Central memory CD8-positive, alpha-beta T cell (primary cell): ENCODE measurements around the gene C18orf54.
"Not testable (repeated sequence)": the region's sequence is repeated elsewhere in the genome, so short reads cannot be mapped to it uniquely, and the experiment has no call there.

Experiments used
- ATAC-seq: fragments of 150-1000 bp; cut with Tn5 transposase; replicated peaks from 2 replicates; pipeline ENCODE4 v1.10.0; 2022; ENCODE audit warnings: mild to moderate bottlenecking, moderate FRiP score, moderate number of reproducible peaks; ENCODE audit not compliant: poor library complexity, severe bottlenecking; ENCODE audit errors: extremely low read depth
- DNase-seq, 2 donors: peaks; one replicate each; pipeline ENCODE4 v3.0.0; 2021; ENCODE audit warnings: low spot score in 2 of 2
- H3K27ac Mint-ChIP-seq: one replicate; pipeline ENCODE4 v1.8.0; 2022; ENCODE audit warnings: low read depth, mild to moderate bottlenecking, moderate library complexity, mixed read lengths
- H3K27me3 Mint-ChIP-seq: one replicate; pipeline ENCODE4 v1.8.0; 2022; ENCODE audit warnings: mixed read lengths
- H3K36me3 Mint-ChIP-seq: one replicate; pipeline ENCODE4 v1.8.0; 2022; ENCODE audit warnings: mild to moderate bottlenecking, moderate library complexity, mixed read lengths; ENCODE audit not compliant: insufficient read depth
- H3K4me1 Mint-ChIP-seq: one replicate; pipeline ENCODE4 v1.8.0; 2022; ENCODE audit warnings: mixed read lengths
- H3K4me3 Mint-ChIP-seq: one replicate; pipeline ENCODE4 v1.8.0; 2022; ENCODE audit warnings: mild to moderate bottlenecking, moderate library complexity, mixed read lengths
- H3K9me3 Mint-ChIP-seq: one replicate; pipeline ENCODE4 v1.8.0; 2022; ENCODE audit warnings: mixed read lengths

Gene C18orf54

GRCh38 chr18:54358495-54359040, 862 bp downstream of the C18orf54 start:
- Mint-ChIP-seq H3K36me3 (peaks cover 17% of the 10 kb centered on the region), H3K27ac (peak overlapping the region; percentile 98), H3K9me3 (no peaks in the 10 kb centered on the region), H3K27me3 (no peaks in the 10 kb centered on the region), H3K4me3 (peak overlapping the region; percentile 99), H3K4me1 (peaks cover 22% of the 10 kb centered on the region)
- peak; percentile 9 for ATAC-seq
- no peak for DNase-seq

- peaks cover 22% of the 10 kb centered on the region for H3K4me1 Mint-ChIP-seq
- H3K27me3 Mint-ChIP-seq, result no peaks in the 10 kb centered on the region
- peaks cover 17% of the 10 kb centered on the region for H3K36me3 Mint-ChIP-seq
- no peak overlapping the region for H3K27ac Mint-ChIP-seq
- no peaks in the 10 kb centered on the region for H3K9me3 Mint-ChIP-seq
- ATAC-seq (no peak), DNase-seq (no peak)
- peak overlapping the region; percentile 99 for H3K4me3 Mint-ChIP-seq
Measured at GRCh38 chr18:54359233-54359632, 1.5 kb downstream of the C18orf54 start.

- Mint-ChIP-seq H3K4me3 (no peak overlapping the region), H3K4me1 (peaks cover 22% of the 10 kb centered on the region), H3K9me3 (no peaks in the 10 kb centered on the region), H3K27ac (no peak overlapping the region), H3K27me3 (no peaks in the 10 kb centered on the region), H3K36me3 (peaks cover 17% of the 10 kb centered on the region)
- no peak for DNase-seq
- no peak for ATAC-seq
Measured at GRCh38 chr18:54360406-54360805, 2.7 kb downstream of the C18orf54 start.

- no peak overlapping the region for H3K4me3 Mint-ChIP-seq
Measured at GRCh38 chr18:54378057-54378456, 20.4 kb downstream of the C18orf54 start.

GRCh38 chr18:54381640-54382039, 23.9 kb downstream of the C18orf54 start:
- no peak for DNase-seq
- no peak for ATAC-seq

More at GRCh38 chr18:54378057-54378456, 20.4 kb downstream of the C18orf54 start:
- Mint-ChIP-seq H3K9me3 (no peaks in the 10 kb centered on the region), H3K27me3 (no peaks in the 10 kb centered on the region), H3K27ac (no peak overlapping the region), H3K4me1 (no peaks in the 10 kb centered on the region), H3K36me3 (peaks cover 4% of the 10 kb centered on the region)
- DNase-seq (no peak), ATAC-seq (no peak)

GRCh38 chr18:54382076-54382475, 24.4 kb downstream of the C18orf54 start:
- ATAC-seq (no peak), DNase-seq (no peak)
- no peak overlapping the region for H3K27ac Mint-ChIP-seq
- peaks cover 4% of the 10 kb centered on the region for H3K36me3 Mint-ChIP-seq
- H3K4me1 Mint-ChIP-seq, result no peaks in the 10 kb centered on the region
- H3K4me3 Mint-ChIP-seq, result no peak overlapping the region
- H3K9me3 Mint-ChIP-seq, result no peaks in the 10 kb centered on the region
- no peaks in the 10 kb centered on the region for H3K27me3 Mint-ChIP-seq

More at GRCh38 chr18:54381640-54382039, 23.9 kb downstream of the C18orf54 start:
- Mint-ChIP-seq H3K27ac (no peak overlapping the region), H3K9me3 (no peaks in the 10 kb centered on the region), H3K4me1 (no peaks in the 10 kb centered on the region), H3K27me3 (no peaks in the 10 kb centered on the region), H3K36me3 (peaks cover 4% of the 10 kb centered on the region), H3K4me3 (no peak overlapping the region)

GRCh38 chr18:54382733-54383252, 25.1 kb downstream of the C18orf54 start:
- Mint-ChIP-seq H3K4me1 (no peaks in the 10 kb centered on the region), H3K36me3 (peaks cover 4% of the 10 kb centered on the region), H3K4me3 (no peak overlapping the region), H3K9me3 (no peaks in the 10 kb centered on the region), H3K27me3 (no peaks in the 10 kb centered on the region), H3K27ac (no peak overlapping the region)
- DNase-seq, result no peak
- ATAC-seq, result no peak

- no peaks in the 10 kb centered on the region for H3K27me3 Mint-ChIP-seq
- no peak for DNase-seq
- no peak overlapping the region for H3K27ac Mint-ChIP-seq
- peaks cover 4% of the 10 kb centered on the region for H3K36me3 Mint-ChIP-seq
- no peak for ATAC-seq
- H3K4me3 Mint-ChIP-seq, result no peak overlapping the region
- H3K9me3 Mint-ChIP-seq, result no peaks in the 10 kb centered on the region
- no peaks in the 10 kb centered on the region for H3K4me1 Mint-ChIP-seq
Measured at GRCh38 chr18:54386043-54386442, 28.3 kb downstream of the C18orf54 start.

- H3K4me3 Mint-ChIP-seq, ATAC-seq, H3K27me3 Mint-ChIP-seq, DNase-seq, H3K36me3 Mint-ChIP-seq, H3K4me1 Mint-ChIP-seq, H3K9me3 Mint-ChIP-seq, H3K27ac Mint-ChIP-seq: not testable (repeated sequence)
Measured at GRCh38 chr18:54386800-54387495, 29.2 kb downstream of the C18orf54 start.

- no peaks in the 10 kb centered on the region for H3K9me3 Mint-ChIP-seq
- ATAC-seq, result no peak
- H3K4me1 Mint-ChIP-seq, result no peaks in the 10 kb centered on the region
Measured at GRCh38 chr18:54387631-54388030, 29.9 kb downstream of the C18orf54 start.

GRCh38 chr18:54388203-54389142, 30.8 kb downstream of the C18orf54 start:
- H3K4me1 Mint-ChIP-seq, result no peaks in the 10 kb centered on the region
- DNase-seq (no peak), ATAC-seq (no peak)
- no peaks in the 10 kb centered on the region for H3K27me3 Mint-ChIP-seq
- H3K4me3 Mint-ChIP-seq, result no peak overlapping the region
- peaks cover 2% of the 10 kb centered on the region for H3K36me3 Mint-ChIP-seq
- H3K9me3 Mint-ChIP-seq, result no peaks in the 10 kb centered on the region
- H3K27ac Mint-ChIP-seq, result no peak overlapping the region

More at GRCh38 chr18:54387631-54388030, 29.9 kb downstream of the C18orf54 start:
- no peak for DNase-seq
- H3K27ac Mint-ChIP-seq, result no peak overlapping the region
- no peaks in the 10 kb centered on the region for H3K27me3 Mint-ChIP-seq
- H3K4me3 Mint-ChIP-seq, result no peak overlapping the region
- peaks cover 2% of the 10 kb centered on the region for H3K36me3 Mint-ChIP-seq

- H3K4me3 Mint-ChIP-seq, result no peak overlapping the region
- H3K9me3 Mint-ChIP-seq, result no peaks in the 10 kb centered on the region
- no peaks in the 10 kb centered on the region for H3K27me3 Mint-ChIP-seq
- no peak for DNase-seq
- H3K36me3 Mint-ChIP-seq, result peaks cover 2% of the 10 kb centered on the region
- no peak for ATAC-seq
- no peak overlapping the region for H3K27ac Mint-ChIP-seq
- H3K4me1 Mint-ChIP-seq, result no peaks in the 10 kb centered on the region
Measured at GRCh38 chr18:54389143-54389505, 31.4 kb downstream of the C18orf54 start.
